Fibroblast of lung (primary cell): Measurements from ENCODE around the gene ADGRD1. TPM values are rescaled to one million over a fixed set of nuclear protein-coding genes. Genes with fewer than 3 reads are reported as not detected.

Experiments used
- DNase-seq, 2 donors: peaks; one replicate each; pipeline versions ENCODE4 v3.0.0 to v3.0.0-alpha.2; 2010; ENCODE audit warnings: low read depth in 2 of 2
- H2AFZ ChIP-seq: 2 replicates; pipeline ENCODE4 v1.5.1; 2012; ENCODE audit warnings: low read length, control low read depth, inconsistent platforms
- H3K27ac ChIP-seq: 2 replicates; pipeline ENCODE4 v1.5.1; 2011; ENCODE audit warnings: low read length, control low read depth; ENCODE audit not compliant: insufficient read depth
- H3K27me3 ChIP-seq: 2 replicates; pipeline ENCODE4 v1.5.1; 2011; ENCODE audit warnings: mild to moderate bottlenecking, low read length; ENCODE audit not compliant: control insufficient read depth, insufficient read depth
- H3K36me3 ChIP-seq: 2 replicates; pipeline ENCODE4 v1.5.1; 2011; ENCODE audit warnings: low read length; ENCODE audit not compliant: control insufficient read depth, insufficient read depth
- H3K4me1 ChIP-seq: 2 replicates; pipeline ENCODE4 v1.5.1; 2011; ENCODE audit warnings: low read length; ENCODE audit not compliant: control insufficient read depth, insufficient read depth; ENCODE audit errors: extremely low read depth
- H3K4me2 ChIP-seq: 2 replicates; pipeline ENCODE4 v1.5.1; 2011; ENCODE audit warnings: low read length, control low read depth; ENCODE audit not compliant: insufficient read depth; ENCODE audit errors: extremely low read depth
- H3K4me3 ChIP-seq, 4 experiments: fragments of 200-600 bp in 1 of 4; sonication (generic) in 1 of 4; replicated peaks in 1 of 4; 2 replicates each; pipeline ENCODE4 v1.5.1; 2011 to 2016; ENCODE audit warnings: low read length in 4 of 4, low read depth in 3 of 4, mild to moderate bottlenecking in 3 of 4, control low read depth in 2 of 4, inconsistent platforms in 1 of 4, mixed read lengths in 1 of 4; ENCODE audit not compliant: insufficient read depth in 1 of 4; ENCODE audit errors: control extremely low read depth in 1 of 4
- H3K79me2 ChIP-seq: 2 replicates; pipeline ENCODE4 v1.5.1; 2012; ENCODE audit warnings: mild to moderate bottlenecking, low read length, inconsistent platforms; ENCODE audit not compliant: control insufficient read depth, insufficient read depth
- H3K9ac ChIP-seq: 2 replicates; pipeline ENCODE4 v1.5.1; 2011; ENCODE audit warnings: mild to moderate bottlenecking, low read length, control low read depth; ENCODE audit not compliant: insufficient read depth
- H3K9me3 ChIP-seq: 2 replicates; pipeline ENCODE4 v1.5.1; 2012; ENCODE audit warnings: low read depth, low read length; ENCODE audit not compliant: control insufficient read depth, insufficient read depth
- H4K20me1 ChIP-seq: 2 replicates; pipeline ENCODE4 v1.5.1; 2011; ENCODE audit warnings: low read length; ENCODE audit not compliant: control insufficient read depth, insufficient read depth; ENCODE audit errors: extremely low read depth
- EZH2 ChIP-seq: IDR thresholded peaks from 2 replicates; pipeline ENCODE4 v1.5.1; 2012; ENCODE audit warnings: low read length, control low read depth, mild to moderate bottlenecking; ENCODE audit errors: missing control alignments
- polyA plus RNA-seq, 2 donors: library from polyadenylated mRNA; depleted of rRNA in 1 of 2; stranded (reverse) in 1 of 2; unstranded in 1 of 2; fragments of >200 nt; gene quantifications; 2 replicates each; pipeline ENCODE4 v1.2.1, GENCODE V29; 2011 to 2012; ENCODE audit warnings: missing spikeins in 1 of 2
- total RNA-seq: library from RNA; depleted of rRNA; stranded (reverse); fragments of >200 nt; gene quantifications from 2 replicates; pipeline ENCODE4 v1.2.1, GENCODE V29; 2014
- TF ChIP-seq, protein P1 (sequence below), 2 donors: IDR thresholded peaks in 1 of 2; conservative IDR thresholded peaks in 1 of 2; 1 replicate in 1 of 2; 2 replicates in 1 of 2; pipeline ENCODE4 v1.5.1; 2011 to 2012; ENCODE audit warnings: low read length in 2 of 2, control low read depth in 1 of 2, inconsistent platforms in 1 of 2, low read depth in 1 of 2, mild to moderate bottlenecking in 1 of 2

Gene ADGRD1
- total and polyA plus RNA-seq, 2 donors (not counting 1 experiment from before 2014, with no cell fraction given): 7.3 to 11.6 TPM

DNA sequence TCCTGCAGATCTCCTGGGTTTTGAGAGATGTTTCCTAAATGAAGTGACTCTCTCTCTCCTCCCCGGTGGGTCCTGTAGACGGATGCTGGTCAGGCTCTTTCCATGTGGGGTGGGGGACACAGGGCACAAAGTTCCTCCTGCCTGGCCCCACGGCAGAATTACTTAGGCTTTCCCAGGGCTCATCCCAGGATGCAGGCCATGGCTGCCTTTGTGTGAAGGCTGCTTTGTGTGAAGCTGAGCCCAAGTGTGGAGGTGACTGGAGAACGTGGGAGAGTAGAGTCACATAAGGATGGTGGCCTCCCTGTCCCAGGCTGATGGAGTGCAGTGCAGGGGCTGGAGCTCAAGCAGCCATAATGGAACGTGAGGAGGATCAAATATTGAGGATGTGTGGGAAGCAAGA lies 200.2 kb downstream of the ADGRD1 start:
- no peaks in the 10 kb centered on the region for H3K79me2 ChIP-seq
- no peaks in the 10 kb centered on the region for H4K20me1 ChIP-seq
- no peaks in the 10 kb centered on the region for H3K36me3 ChIP-seq
- no peak overlapping the region for H3K9ac ChIP-seq
- TF ChIP-seq, protein P1, sequence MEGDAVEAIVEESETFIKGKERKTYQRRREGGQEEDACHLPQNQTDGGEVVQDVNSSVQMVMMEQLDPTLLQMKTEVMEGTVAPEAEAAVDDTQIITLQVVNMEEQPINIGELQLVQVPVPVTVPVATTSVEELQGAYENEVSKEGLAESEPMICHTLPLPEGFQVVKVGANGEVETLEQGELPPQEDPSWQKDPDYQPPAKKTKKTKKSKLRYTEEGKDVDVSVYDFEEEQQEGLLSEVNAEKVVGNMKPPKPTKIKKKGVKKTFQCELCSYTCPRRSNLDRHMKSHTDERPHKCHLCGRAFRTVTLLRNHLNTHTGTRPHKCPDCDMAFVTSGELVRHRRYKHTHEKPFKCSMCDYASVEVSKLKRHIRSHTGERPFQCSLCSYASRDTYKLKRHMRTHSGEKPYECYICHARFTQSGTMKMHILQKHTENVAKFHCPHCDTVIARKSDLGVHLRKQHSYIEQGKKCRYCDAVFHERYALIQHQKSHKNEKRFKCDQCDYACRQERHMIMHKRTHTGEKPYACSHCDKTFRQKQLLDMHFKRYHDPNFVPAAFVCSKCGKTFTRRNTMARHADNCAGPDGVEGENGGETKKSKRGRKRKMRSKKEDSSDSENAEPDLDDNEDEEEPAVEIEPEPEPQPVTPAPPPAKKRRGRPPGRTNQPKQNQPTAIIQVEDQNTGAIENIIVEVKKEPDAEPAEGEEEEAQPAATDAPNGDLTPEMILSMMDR (conservative IDR thresholded peaks at IDR 0.05 in 1 of 2, IDR thresholded peaks at IDR 0.05 in 1 of 2; ENCODE audit: low read depth in 1 of 2, low read length in 2 of 2): no peak
- no peak for TF ChIP-seq EZH2
- no peaks in the 10 kb centered on the region for H3K27me3 ChIP-seq
- no peak for DNase-seq
- no peak overlapping the region for H3K4me2 ChIP-seq
- H3K4me1 ChIP-seq: no peaks in the 10 kb centered on the region
- no peak overlapping the region for H3K27ac ChIP-seq
- no peak overlapping the region for H3K4me3 ChIP-seq
- H3K9me3 ChIP-seq: no peaks in the 10 kb centered on the region
- no peak overlapping the region for H2AFZ ChIP-seq

DNA sequence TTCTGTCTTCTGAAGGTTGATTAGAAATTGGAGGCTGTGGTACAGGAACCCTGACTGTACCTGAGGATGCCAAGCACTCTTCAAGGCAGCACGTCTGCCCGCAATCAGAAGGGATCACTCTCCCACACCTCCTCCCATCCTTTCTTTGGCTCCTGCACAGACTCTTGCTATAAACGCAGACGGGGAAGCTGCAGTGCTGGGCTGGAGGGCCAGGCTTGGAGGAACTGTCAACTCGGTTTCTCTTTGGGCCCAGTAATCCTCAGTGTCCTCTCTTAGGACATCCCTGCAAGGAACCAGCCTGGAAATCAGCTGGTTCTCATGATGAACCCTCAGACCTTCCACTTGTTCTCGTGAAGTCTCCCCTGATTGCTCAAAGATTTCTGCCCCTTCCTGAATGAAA lies 201.4 kb downstream of the ADGRD1 start:
- Histone ChIP-seq H3K4me3 (no peak overlapping the region), H3K4me2 (no peak overlapping the region), H3K27me3 (no peaks in the 10 kb centered on the region), H3K79me2 (no peaks in the 10 kb centered on the region), H3K27ac (no peak overlapping the region), H3K36me3 (no peaks in the 10 kb centered on the region), H2AFZ (no peak overlapping the region), H3K9ac (no peak overlapping the region), H4K20me1 (no peaks in the 10 kb centered on the region), H3K4me1 (no peaks in the 10 kb centered on the region), H3K9me3 (no peaks in the 10 kb centered on the region)
- TF ChIP-seq EZH2: no peak
- TF ChIP-seq, protein P1 (conservative IDR thresholded peaks at IDR 0.05 in 1 of 2, IDR thresholded peaks at IDR 0.05 in 1 of 2; ENCODE audit: low read depth in 1 of 2, low read length in 2 of 2): no peak
- no peak for DNase-seq

DNA sequence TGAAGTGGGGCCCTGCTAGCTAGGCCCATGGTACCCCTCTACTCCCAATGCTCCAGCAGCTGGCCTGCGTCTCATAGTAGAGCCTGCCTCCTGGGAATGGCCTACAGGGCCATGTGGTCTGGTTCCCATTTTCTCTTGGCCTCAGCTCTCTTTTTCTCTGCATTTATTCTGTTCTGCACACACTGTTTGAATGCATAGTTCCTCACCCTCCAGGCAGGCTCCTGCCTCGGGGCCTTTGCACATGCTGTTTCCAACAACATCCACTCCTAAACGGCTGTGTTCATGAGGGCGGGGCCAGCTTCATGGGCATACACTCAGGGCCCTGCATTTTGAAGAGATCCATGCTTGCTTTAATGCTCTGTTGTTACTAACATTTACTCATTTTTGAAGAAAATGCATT lies 204.0 kb downstream of the ADGRD1 start:
- H3K9me3 ChIP-seq: no peaks in the 10 kb centered on the region
- no peak overlapping the region for H3K4me2 ChIP-seq
- TF ChIP-seq, protein P1 (conservative IDR thresholded peaks at IDR 0.05 in 1 of 2, IDR thresholded peaks at IDR 0.05 in 1 of 2; ENCODE audit: low read depth in 1 of 2, low read length in 2 of 2): no peak
- TF ChIP-seq EZH2: no peak
- H3K9ac ChIP-seq: no peak overlapping the region
- no peak overlapping the region for H3K4me3 ChIP-seq
- H3K36me3 ChIP-seq: no peaks in the 10 kb centered on the region
- no peak for DNase-seq
- H3K27me3 ChIP-seq: no peaks in the 10 kb centered on the region
- no peaks in the 10 kb centered on the region for H3K4me1 ChIP-seq
- H3K79me2 ChIP-seq: no peaks in the 10 kb centered on the region
- no peak overlapping the region for H2AFZ ChIP-seq
- H4K20me1 ChIP-seq: no peaks in the 10 kb centered on the region
- H3K27ac ChIP-seq: no peak overlapping the region
